Upper lobe of left lung (tissue), 6 donors: ENCODE measurements around the gene NVL. TPM values are rescaled to one million over a fixed set of nuclear protein-coding genes. Genes with fewer than 3 reads are reported as not detected.

ENCODE experiments used
- ATAC-seq, 2 donors: fragments of 200-7000 bp; cut with Tn5 transposase; one replicate each; pipeline ENCODE4 v1.9.1; 2022; ENCODE audit warnings: mild to moderate bottlenecking in 2 of 2, moderate library complexity in 2 of 2; ENCODE audit not compliant: low FRiP score in 2 of 2
- DNase-seq, 2 donors: peaks; one replicate each; pipeline ENCODE4 v3.0.0-alpha.2; 2019 to 2020
- H3K27ac ChIP-seq, 4 donors: fragments of 200-600 bp; sonication (generic); one replicate each; pipeline ENCODE4 v1.5.1; 2016 to 2019
- H3K27me3 ChIP-seq, 4 donors: fragments of 200-600 bp; sonication (generic); one replicate each; pipeline ENCODE4 v1.5.1; 2017 to 2019
- H3K36me3 ChIP-seq, 4 donors: fragments of 200-600 bp; sonication (generic); one replicate each; pipeline ENCODE4 v1.5.1; 2016 to 2019
- H3K4me1 ChIP-seq, 4 donors: fragments of 200-600 bp; sonication (generic); one replicate each; pipeline ENCODE4 v1.5.1; 2018 to 2019
- H3K4me3 ChIP-seq, 4 donors: fragments of 200-600 bp; sonication (generic); one replicate each; pipeline ENCODE4 v1.5.1; 2017 to 2019; ENCODE audit warnings: mild to moderate bottlenecking in 2 of 4, moderate library complexity in 1 of 4
- H3K9me3 ChIP-seq, 4 donors: fragments of 200-600 bp; sonication (generic); one replicate each; pipeline ENCODE4 v1.5.1; 2018 to 2019
- CTCF ChIP-seq, 6 experiments: fragments of 450-650 bp in 4 of 6; fragments of 200-600 bp in 2 of 6; sonication (generic) in 2 of 6; IDR thresholded peaks; one replicate each; pipeline ENCODE4 v1.5.1; 2016 to 2019; ENCODE audit warnings: antibody characterized with exemption in 6 of 6
- EP300 ChIP-seq, 4 donors: sonication (generic); formaldehyde crosslinking; IDR thresholded peaks; one replicate each; pipeline ENCODE4 v1.5.1; 2017; ENCODE audit warnings: antibody characterized with exemption in 4 of 4, control low read depth in 2 of 4
- POLR2A ChIP-seq, 4 donors: fragments of 450-650 bp; IDR thresholded peaks; one replicate each; pipeline ENCODE4 v1.5.1; 2016 to 2017; ENCODE audit warnings: antibody characterized with exemption in 4 of 4, mild to moderate bottlenecking in 2 of 4
- POLR2AphosphoS5 ChIP-seq, 2 donors: sonication (generic); formaldehyde crosslinking; IDR thresholded peaks; one replicate each; pipeline ENCODE4 v1.5.1; 2017; ENCODE audit warnings: antibody characterized with exemption in 2 of 2
- WGBS, 2 donors: methylation state at CpG; one replicate each; pipeline ENCODE4 v1.1.5; 2017 to 2018; 5-methylcytosine and 5-hydroxymethylcytosine counted together
- total RNA-seq, 6 donors: library from RNA; depleted of rRNA in 4 of 6; stranded (reverse); fragments of >200 nt in 4 of 6; gene quantifications; one replicate each; pipeline versions ENCODE4 v1.1.0 to v1.2.1, GENCODE V29; 2016 to 2021
- donor health status: DM: no; HTN: no; CAD: no; lungs with moderate emphysema.
- donor health status: DM: no; HTN: yes; CAD: no; lungs with severe emphysema.

NVL gene
- total RNA-seq, 6 donors from 2014 or later: 20.2 to 56.6 (median 34.1) TPM

DNA sequence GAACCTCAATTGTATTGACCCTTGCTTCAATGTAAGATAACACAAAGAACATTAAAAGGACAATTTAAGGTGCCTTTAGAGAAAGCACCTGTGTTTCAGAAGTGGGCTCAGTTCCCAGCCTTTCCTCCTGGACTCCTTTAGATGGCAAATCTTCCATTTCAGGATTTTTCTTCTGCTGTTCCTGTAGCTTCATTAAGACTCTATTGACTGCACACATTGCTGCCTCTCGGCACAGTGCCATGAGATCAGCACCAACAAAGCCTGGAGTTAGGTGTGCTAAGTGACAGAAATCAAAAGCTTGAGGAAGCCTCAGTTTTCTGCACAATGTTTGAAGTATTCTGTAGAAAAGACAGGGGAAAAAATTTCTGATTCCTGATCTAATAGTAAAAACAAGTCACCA, 40.6 kb downstream of the NVL start:
- Histone ChIP-seq H3K4me3 (no peak overlapping the region), H3K36me3 (peaks cover 23 to 93% (median 41%) of the 10 kb centered on the region in 4 donors), H3K4me1 (no peaks in the 10 kb centered on the region), H3K27ac (no peak overlapping the region), H3K27me3 (no peaks in the 10 kb centered on the region), H3K9me3 (no peaks in the 10 kb centered on the region)
- DNase-seq (no peak), ATAC-seq (no peak)
- WGBS, 2 donors: 89 to 100% methylated on average over 1 of the region's 1 CpG
- TF ChIP-seq POLR2AphosphoS5 (IDR thresholded peaks at IDR 0.05) (no peak), POLR2A (IDR thresholded peaks at IDR 0.05) (no peak), EP300 (IDR thresholded peaks at IDR 0.05) (no peak)

GRCh38 chr1:224287714-224288113, 42.3 kb downstream of the NVL start:
- no peak for DNase-seq
- Histone ChIP-seq H3K9me3 (no peaks in the 10 kb centered on the region), H3K4me1 (no peaks in the 10 kb centered on the region), H3K4me3 (no peak overlapping the region), H3K27ac (no peak overlapping the region), H3K27me3 (no peaks in the 10 kb centered on the region), H3K36me3 (peaks cover 13 to 92% (median 29%) of the 10 kb centered on the region in 4 donors)
- ATAC-seq: no peak
- TF ChIP-seq POLR2AphosphoS5 (IDR thresholded peaks at IDR 0.05): no peak
- WGBS, 2 donors: 89 to 90% methylated on average over 2 of the region's 2 CpGs

DNA sequence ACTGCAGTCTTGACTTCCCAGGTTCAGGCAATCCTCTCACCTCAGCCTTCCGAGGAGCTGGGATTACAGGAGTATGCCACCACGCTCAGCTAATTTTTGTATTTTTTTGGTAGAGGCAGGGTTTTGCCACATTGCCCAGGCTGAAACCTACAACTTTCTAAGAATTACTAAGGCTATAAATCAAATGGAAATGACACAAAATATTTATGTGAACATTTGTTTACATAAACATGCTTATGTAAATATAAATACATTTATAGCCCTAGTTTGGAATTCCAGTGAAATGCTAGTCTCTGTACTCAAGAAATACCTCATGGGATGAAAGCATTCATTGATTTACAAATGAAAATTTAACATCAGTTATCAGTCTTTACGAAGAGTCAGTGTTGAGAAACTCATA, 47.8 kb downstream of the NVL start:
- Histone ChIP-seq H3K27me3 (no peaks in the 10 kb centered on the region), H3K27ac (no peak overlapping the region), H3K9me3 (no peaks in the 10 kb centered on the region), H3K4me3 (no peak overlapping the region), H3K36me3 (peaks cover 9 to 56% (median 27%) of the 10 kb centered on the region in 4 donors), H3K4me1 (no peaks in the 10 kb centered on the region)
- WGBS, 2 donors: 98 to 99% methylated on average over 3 of the region's 3 CpGs
- no peak for TF ChIP-seq POLR2A (IDR thresholded peaks at IDR 0.05)
- no peak for TF ChIP-seq CTCF (IDR thresholded peaks at IDR 0.05)
- TF ChIP-seq EP300 (IDR thresholded peaks at IDR 0.05): no peak
- no peak for TF ChIP-seq POLR2AphosphoS5 (IDR thresholded peaks at IDR 0.05)
- DNase-seq (no peak), ATAC-seq (no peak)

DNA sequence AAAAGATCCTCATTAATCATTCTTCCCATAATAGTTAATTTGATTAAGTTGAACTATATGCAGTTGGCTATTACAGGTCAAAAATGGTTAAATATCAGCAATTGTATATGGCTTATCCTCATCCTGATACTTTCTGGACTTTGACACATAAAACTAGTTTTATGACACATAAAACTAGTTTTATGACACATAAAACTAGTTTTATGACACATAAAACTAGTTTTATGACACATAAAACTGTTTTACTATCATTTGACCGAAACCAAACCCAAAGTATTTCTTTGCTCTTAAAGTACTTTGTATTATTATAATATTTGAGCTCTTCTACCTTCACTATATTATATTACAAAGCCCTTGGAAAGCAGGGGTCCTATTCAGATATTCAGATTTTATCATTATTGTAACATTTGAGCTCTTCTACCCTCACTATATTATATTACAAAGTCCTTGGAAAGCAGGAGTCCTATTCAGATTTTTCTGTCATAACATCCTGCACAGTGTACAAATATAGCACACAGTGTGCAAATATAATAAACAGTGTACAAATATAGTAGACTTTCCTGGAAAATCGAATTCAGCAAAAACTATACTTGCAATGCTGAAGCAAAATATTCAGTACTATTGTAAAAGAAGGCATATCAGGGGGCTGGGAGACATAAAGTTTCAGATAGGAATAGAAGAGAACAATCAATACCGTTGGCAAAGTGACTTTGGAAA, 53.0 kb downstream of the NVL start:
- H3K27me3 ChIP-seq: no peaks in the 10 kb centered on the region
- H3K9me3 ChIP-seq: no peaks in the 10 kb centered on the region
- no peaks in the 10 kb centered on the region for H3K4me1 ChIP-seq
- H3K27ac ChIP-seq: no peak overlapping the region
- WGBS, 2 donors: 81% methylated on average over 3 of the region's 3 CpGs
- peaks cover 0 to 43% (median 18%) of the 10 kb centered on the region in 4 donors for H3K36me3 ChIP-seq
- ATAC-seq: no peak
- DNase-seq: no peak
- H3K4me3 ChIP-seq: no peak overlapping the region
- TF ChIP-seq CTCF (IDR thresholded peaks at IDR 0.05): no peak
- no peak for TF ChIP-seq EP300 (IDR thresholded peaks at IDR 0.05)
- TF ChIP-seq POLR2AphosphoS5 (IDR thresholded peaks at IDR 0.05): no peak
- no peak for TF ChIP-seq POLR2A (IDR thresholded peaks at IDR 0.05)

DNA sequence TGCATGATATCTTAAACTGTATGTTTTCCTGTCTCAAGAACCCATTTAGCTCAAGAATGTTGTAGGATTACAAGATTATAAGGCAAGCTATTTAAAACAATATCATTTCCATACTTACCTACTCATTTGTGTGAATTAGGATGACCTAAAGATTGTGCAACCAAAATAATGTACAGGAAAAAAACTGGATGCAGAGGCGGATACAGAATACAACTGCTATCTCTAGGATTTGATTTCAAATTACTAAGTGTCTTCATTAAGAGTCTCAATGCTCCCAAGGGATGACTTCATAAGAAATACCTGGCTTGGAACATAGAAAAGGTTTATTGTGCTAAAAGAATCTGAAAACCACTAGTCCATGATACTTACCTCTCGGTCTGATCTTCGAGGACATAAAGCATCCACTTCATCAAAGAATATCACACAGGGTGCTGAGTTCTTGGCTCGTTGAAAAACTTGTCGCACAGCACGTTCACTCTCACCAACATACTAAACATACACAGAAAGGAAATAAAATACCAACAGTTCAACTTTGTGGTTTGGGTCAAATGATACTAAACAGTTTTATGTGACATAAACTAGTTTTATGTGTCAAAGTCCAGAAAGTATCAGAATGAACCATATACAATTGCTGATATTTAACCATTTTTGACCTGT, 54.9 kb downstream of the NVL start:
- TF ChIP-seq POLR2AphosphoS5 (IDR thresholded peaks at IDR 0.05): no peak
- TF ChIP-seq EP300 (IDR thresholded peaks at IDR 0.05): no peak
- no peak for TF ChIP-seq CTCF (IDR thresholded peaks at IDR 0.05)
- no peak for TF ChIP-seq POLR2A (IDR thresholded peaks at IDR 0.05)
- DNase-seq (no peak), ATAC-seq (no peak)
- H3K4me3 ChIP-seq: no peak overlapping the region
- H3K27me3 ChIP-seq: no peaks in the 10 kb centered on the region
- H3K27ac ChIP-seq: no peak overlapping the region
- peaks cover 0 to 36% (median 14%) of the 10 kb centered on the region in 4 donors for H3K36me3 ChIP-seq
- H3K9me3 ChIP-seq: no peaks in the 10 kb centered on the region
- no peaks in the 10 kb centered on the region for H3K4me1 ChIP-seq
- 79 to 89% methylated on average over 6 of the region's 6 CpGs for WGBS, 2 donors
